Peyer's patch (tissue), 4 donors: ENCODE data around the gene THOC6. TPM values are rescaled to one million over a fixed set of nuclear protein-coding genes. Genes with fewer than 3 reads are reported as not detected.

Experiments
- DNase-seq, 3 donors: peaks; one replicate each; pipeline ENCODE4 v3.0.0-alpha.2; 2017 to 2019
- H3K27ac ChIP-seq, 4 donors: fragments of 200-600 bp; sonication (generic); one replicate each; pipeline ENCODE4 v1.5.1; 2016 to 2019
- H3K27me3 ChIP-seq, 2 donors: fragments of 200-600 bp; sonication (generic); one replicate each; pipeline ENCODE4 v1.5.1; 2019
- H3K36me3 ChIP-seq, 3 donors: fragments of 200-600 bp; sonication (generic); one replicate each; pipeline ENCODE4 v1.5.1; 2016 to 2019
- H3K4me1 ChIP-seq, 4 donors: fragments of 200-600 bp; sonication (generic); one replicate each; pipeline ENCODE4 v1.5.1; 2016 to 2019
- H3K4me3 ChIP-seq, 4 donors: fragments of 200-600 bp; sonication (generic); 1 replicate in 3 of 4; 2 replicates in 1 of 4; pipeline ENCODE4 v1.5.1; 2016 to 2019; ENCODE audit warnings: mild to moderate bottlenecking in 1 of 4
- H3K9me3 ChIP-seq, 4 donors: fragments of 200-600 bp; sonication (generic); one replicate each; pipeline ENCODE4 v1.5.1; 2016 to 2019; ENCODE audit warnings: mild to moderate bottlenecking in 1 of 4
- POLR2A ChIP-seq, 2 donors: fragments of 450-650 bp; IDR thresholded peaks; one replicate each; pipeline ENCODE4 v1.5.1; 2017; ENCODE audit warnings: antibody characterized with exemption in 2 of 2, mild to moderate bottlenecking in 2 of 2, moderate library complexity in 2 of 2
- total RNA-seq, 4 donors: library from RNA; depleted of rRNA; stranded (reverse); fragments of >200 nt; gene quantifications; one replicate each; pipeline ENCODE4 v1.1.0, GENCODE V29; 2016
- TF ChIP-seq, protein P1 (sequence below), 6 experiments: fragments of 450-650 bp in 4 of 6; fragments of 200-600 bp in 2 of 6; sonication (generic) in 1 of 6; IDR thresholded peaks; one replicate each; pipeline ENCODE4 v1.5.1; 2017 to 2019; ENCODE audit warnings: antibody characterized with exemption in 6 of 6, mild to moderate bottlenecking in 3 of 6, moderate library complexity in 1 of 6

The THOC6 gene
- total RNA-seq, 4 donors from 2014 or later, result 9.6 to 64.4 (median 27.1) TPM

DNA sequence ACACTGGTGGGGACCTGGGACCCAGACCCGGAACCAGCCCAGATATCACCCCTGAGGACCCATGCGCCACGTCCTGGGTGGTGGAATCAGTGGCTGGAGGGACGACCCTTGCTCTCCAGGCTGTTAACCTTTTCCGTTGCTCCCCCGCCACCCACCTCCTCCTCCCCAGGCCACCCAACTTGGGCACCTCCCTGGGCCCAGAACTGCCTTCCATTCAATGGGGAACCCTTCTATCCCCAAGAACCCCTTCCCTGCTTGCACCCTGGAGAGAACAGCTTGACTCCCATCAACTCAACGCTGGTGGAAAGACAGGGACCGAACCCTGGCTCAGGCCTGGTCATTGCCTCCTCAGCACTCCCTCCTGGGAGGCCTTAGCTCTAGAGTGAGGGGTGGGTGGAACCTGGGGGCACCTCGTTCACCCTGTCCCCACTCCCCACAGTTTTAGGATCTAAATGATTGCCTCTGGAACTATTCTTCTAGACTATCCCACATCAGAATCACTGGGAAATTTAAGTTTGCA, 35.9 kb downstream of the THOC6 start:
- no peak for TF ChIP-seq POLR2A (IDR thresholded peaks at IDR 0.05)
- TF ChIP-seq, protein P1, sequence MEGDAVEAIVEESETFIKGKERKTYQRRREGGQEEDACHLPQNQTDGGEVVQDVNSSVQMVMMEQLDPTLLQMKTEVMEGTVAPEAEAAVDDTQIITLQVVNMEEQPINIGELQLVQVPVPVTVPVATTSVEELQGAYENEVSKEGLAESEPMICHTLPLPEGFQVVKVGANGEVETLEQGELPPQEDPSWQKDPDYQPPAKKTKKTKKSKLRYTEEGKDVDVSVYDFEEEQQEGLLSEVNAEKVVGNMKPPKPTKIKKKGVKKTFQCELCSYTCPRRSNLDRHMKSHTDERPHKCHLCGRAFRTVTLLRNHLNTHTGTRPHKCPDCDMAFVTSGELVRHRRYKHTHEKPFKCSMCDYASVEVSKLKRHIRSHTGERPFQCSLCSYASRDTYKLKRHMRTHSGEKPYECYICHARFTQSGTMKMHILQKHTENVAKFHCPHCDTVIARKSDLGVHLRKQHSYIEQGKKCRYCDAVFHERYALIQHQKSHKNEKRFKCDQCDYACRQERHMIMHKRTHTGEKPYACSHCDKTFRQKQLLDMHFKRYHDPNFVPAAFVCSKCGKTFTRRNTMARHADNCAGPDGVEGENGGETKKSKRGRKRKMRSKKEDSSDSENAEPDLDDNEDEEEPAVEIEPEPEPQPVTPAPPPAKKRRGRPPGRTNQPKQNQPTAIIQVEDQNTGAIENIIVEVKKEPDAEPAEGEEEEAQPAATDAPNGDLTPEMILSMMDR (IDR thresholded peaks at IDR 0.05), result no peak
- DNase-seq, result no peak
- Histone ChIP-seq H3K4me3 (peak overlapping the region; percentile 80 to 96 (median 88)), H3K4me1 (peaks cover 9 to 32% (median 16%) of the 10 kb centered on the region in 4 donors), H3K36me3 (no peaks in the 10 kb centered on the region), H3K27me3 (no peaks in the 10 kb centered on the region), H3K9me3 (no peaks in the 10 kb centered on the region), H3K27ac (peak overlapping the region; percentile 75 to 92 (median 85))

DNA sequence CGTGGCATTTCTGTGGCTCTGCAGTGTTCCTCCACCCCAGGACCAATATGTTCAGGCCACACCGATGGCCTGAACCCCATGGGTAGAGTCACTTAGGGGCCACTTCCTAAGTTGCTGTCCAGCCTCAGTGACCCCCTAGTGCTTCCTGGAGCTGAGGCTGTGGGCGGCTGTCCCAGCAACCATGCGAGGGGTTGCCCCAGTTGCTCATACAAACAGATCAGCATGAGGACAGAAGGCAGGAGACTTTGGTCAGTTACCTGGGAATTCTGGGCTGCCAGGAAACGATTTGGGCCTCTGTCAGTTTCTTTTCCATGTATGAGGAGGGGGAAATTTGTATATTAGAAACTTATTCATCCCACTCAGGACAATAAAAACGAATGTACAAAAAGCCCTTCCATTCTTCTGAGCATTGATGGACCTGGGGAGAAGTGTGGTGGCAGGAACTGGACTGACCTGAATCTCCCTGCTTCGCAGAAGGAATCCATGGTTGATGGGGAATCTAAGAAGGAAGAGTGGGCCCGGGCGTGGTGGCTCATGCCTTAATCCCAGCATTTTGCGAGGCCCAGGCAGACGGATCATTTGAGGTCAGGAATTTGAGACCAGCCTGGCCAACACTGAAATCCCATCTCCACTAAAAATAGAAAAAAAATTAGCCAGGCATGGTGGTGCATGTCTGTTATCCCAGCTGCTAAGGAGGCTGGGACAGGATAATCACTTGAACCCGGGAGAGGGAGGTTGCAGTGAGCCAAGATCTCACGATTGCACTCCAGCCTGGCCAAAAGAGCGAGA, 36.7 kb downstream of the THOC6 start:
- Histone ChIP-seq H3K9me3 (no peaks in the 10 kb centered on the region), H3K27ac (no peak overlapping the region), H3K36me3 (no peaks in the 10 kb centered on the region), H3K4me3 (no peak overlapping the region), H3K4me1 (peaks cover 9 to 34% (median 13%) of the 10 kb centered on the region in 4 donors), H3K27me3 (no peaks in the 10 kb centered on the region)
- DNase-seq, result no peak
- TF ChIP-seq, protein P1 (IDR thresholded peaks at IDR 0.05), result no peak
- TF ChIP-seq POLR2A (IDR thresholded peaks at IDR 0.05), result no peak

DNA sequence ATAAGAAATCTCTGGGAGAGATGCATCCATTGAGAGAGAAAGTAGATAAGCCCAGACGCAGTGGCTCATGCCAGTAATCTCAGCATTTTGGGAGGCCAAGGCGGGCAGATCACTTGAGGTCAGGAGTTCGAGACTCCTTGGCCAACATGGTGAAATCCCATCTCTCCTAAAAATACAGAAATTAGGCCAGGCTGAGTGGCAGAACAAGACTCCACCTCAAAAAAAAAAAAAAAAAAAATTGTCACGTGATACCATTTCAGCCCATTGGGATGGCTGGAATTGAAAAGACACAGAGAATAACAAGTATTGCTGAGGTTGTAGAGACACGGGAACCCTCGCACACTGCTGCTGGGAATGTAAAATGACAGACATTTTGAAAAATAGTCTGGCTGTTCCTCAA, 38.7 kb downstream of the THOC6 start:
- TF ChIP-seq, protein P1 (IDR thresholded peaks at IDR 0.05), result no peak
- no peak for TF ChIP-seq POLR2A (IDR thresholded peaks at IDR 0.05)
- Histone ChIP-seq H3K36me3 (no peaks in the 10 kb centered on the region), H3K9me3 (no peaks in the 10 kb centered on the region), H3K4me3 (no peak overlapping the region), H3K27ac (peak overlapping the region in 1 of 4 donors; percentile 92), H3K27me3 (no peaks in the 10 kb centered on the region), H3K4me1 (peaks cover 9 to 46% (median 13%) of the 10 kb centered on the region in 4 donors)
- DNase-seq, result no peak

DNA sequence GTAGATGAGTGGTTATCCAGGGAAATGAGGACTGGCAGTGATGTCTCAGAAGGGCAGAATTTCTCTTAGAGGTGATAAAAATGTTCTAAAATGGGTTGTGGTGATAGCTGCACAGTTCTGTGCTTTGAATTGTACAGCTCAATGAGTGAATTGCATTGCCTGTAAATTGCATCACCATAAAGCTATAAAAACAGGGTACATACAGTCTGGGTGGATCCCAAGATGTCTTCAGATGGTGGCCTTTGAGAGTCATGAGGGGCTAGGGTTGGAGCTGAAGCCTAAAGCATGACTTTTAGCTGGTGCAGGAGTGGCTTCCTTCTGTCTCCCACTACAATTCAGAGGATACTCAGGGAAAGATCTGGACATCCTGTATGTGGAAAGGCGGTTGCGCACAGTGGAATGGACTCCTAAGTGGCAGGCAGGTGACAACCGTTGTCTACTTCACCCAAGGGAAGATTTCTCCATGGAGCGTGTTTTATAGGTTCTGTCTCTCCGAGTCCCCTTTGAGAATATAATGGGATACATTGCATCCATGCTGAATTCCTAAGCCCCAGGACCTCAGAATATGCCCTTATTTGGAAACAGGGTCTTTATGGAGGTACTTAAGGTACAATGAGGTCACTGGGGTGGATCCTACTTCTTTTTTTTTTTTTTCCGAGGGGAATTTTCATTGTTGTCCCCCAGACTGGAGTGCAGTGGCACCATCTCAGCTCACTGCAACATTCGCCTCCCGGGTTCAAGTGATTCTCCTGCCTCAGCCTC, 40.0 kb downstream of the THOC6 start:
- DNase-seq, result no peak
- Histone ChIP-seq H3K27ac (peak overlapping the region in 3 of 4 donors; percentile 5 to 92 (median 87)), H3K9me3 (no peaks in the 10 kb centered on the region), H3K36me3 (peaks cover 0 to 12% (median 0%) of the 10 kb centered on the region in 3 donors), H3K27me3 (no peaks in the 10 kb centered on the region), H3K4me3 (no peak overlapping the region), H3K4me1 (peaks cover 6 to 33% (median 10%) of the 10 kb centered on the region in 4 donors)
- TF ChIP-seq POLR2A (IDR thresholded peaks at IDR 0.05), result no peak
- TF ChIP-seq, protein P1 (IDR thresholded peaks at IDR 0.05), result no peak

DNA sequence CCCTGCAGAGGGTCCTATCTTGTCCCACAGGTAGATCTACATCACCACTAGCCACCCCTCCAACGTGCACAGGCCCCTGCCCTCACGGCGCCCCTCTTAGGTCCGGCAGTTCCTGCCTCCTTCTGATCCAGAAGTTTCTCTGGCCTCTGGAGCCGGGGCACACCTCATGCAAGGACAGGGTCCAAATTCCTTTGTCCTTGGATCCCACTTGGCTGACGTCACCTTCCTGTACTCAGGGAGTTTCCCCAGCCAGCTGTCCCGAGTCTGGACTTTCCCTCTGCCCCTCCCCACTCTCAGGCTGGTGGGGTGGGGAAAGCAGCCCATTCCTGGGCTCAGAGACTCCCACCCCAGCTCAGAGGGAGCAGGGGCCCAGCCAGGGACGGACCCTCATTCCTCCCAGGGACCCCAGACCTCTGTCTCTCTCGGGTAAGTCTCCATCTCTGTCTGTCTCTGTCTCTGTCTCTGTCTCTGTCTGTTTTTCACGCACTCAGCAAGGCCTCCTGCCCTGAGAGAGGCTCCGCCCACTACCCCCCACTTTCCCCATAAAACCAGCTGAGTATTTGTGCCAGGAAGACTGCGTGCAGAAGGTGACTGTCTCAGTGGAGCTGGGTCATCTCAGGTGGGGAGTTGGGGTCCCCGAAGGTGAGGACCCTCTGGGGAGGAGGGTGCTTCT, 41.4 kb downstream of the THOC6 start, which contains the start of gene IL32:
IL32 (plus strand) TSS at position 572 of the 673 bp plus-strand sequence. CDS start 172 bp downstream, outside the sequence.
- Histone ChIP-seq H3K36me3 (peaks cover 0 to 18% (median 0%) of the 10 kb centered on the region in 3 donors), H3K9me3 (no peaks in the 10 kb centered on the region), H3K27me3 (no peaks in the 10 kb centered on the region), H3K27ac (peak within 1 kb of the TSS; percentile 79 to 92 (median 85)), H3K4me1 (peaks cover 0 to 28% (median 6%) of the 10 kb centered on the region in 4 donors), H3K4me3 (peak within 1 kb of the TSS; percentile 38 to 67 (median 58))
- TF ChIP-seq, protein P1 (IDR thresholded peaks at IDR 0.05), result no peak
- TF ChIP-seq POLR2A (IDR thresholded peaks at IDR 0.05), result peak; percentile 78 to 83
- DNase-seq, result peak; percentile 65 to 91 (median 88)
